Caki2 (cell line): ENCODE measurements around the gene TRIM2. TPM values are rescaled to one million over a fixed set of nuclear protein-coding genes. Genes with fewer than 3 reads are reported as not detected.

Experiments used
- DNase-seq: peaks from one replicate; pipeline ENCODE4 v3.0.0-alpha.2; 2015; ENCODE audit warnings: low read depth
- in situ Hi-C: cut with HindIII; loops from 2 replicates; pipeline ENCODE4 v1.10.0; 2016; ENCODE audit warnings: low sequenced_read_pairs, low pct_unique_long_range_greater_than_20kb, mixed read lengths
- total RNA-seq: library from RNA; depleted of rRNA; stranded (reverse); fragments of >200 nt; shearing (Covaris generic); gene quantifications from 2 replicates; pipeline ENCODE4 v1.2.3, GENCODE V29; 2014; ENCODE audit warnings: low replicate concordance; rRNA removed

TRIM2 gene
- total RNA-seq, 1 experiment from 2014 or later, result 43.7 TPM

GRCh38 chr4:153384160-153384559 is 179.9 kb downstream of the TRIM2 start:
- DNase-seq, result no peak
- in situ Hi-C loops, result no loop called here

DNA sequence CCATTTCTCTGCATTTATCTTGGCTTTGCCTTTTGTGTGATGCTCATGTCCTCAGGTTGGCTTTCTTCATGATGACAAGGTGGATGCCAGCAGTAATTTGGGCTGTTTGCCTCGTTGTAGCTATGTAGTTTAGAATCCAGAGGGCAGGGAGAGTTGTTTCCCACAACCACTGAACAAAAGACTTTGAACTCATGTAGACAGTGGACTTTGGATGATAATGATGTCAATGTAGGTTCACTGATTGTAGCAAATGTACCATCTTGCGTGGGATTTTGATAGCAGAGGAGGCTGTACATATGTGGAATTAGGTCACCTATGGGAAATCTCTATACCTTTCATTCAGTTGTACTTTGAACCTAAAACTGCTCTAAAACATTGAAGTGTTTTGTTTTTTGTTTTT is 181.5 kb downstream of the TRIM2 start:
- in situ Hi-C loops, result no loop called here
- DNase-seq, result no peak

DNA sequence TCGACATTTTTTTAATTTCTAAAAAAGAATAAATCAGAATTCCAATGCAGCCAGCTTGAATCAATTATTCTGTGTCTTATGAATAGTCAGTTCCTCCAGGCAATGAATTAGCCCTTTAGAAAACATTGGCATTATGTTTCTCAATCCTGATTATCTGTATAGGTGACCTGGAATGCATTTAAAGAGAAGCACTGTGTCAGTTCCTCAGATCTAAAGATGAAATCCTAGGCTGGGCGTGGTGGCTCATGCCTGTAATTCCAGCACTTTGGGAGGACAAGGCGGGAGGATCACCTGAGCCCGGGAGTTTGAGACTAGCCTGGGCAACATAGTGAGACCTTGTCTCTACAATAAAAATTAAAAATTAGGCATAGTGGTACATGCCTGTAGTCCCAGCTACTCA is 183.7 kb downstream of the TRIM2 start:
- no peak for DNase-seq
- in situ Hi-C loops, result no loop called here

Other genes with a start within 250 kb of the TRIM2 start
- 11.2 and 16.9 TPM in 2 replicates for gene MND1, start 140.2 kb downstream of the TRIM2 start, total RNA-seq